SK-N-SH (cell line): Measurements from ENCODE around the gene PRR15L. TPM values are rescaled to one million over a fixed set of nuclear protein-coding genes. Genes with fewer than 3 reads are reported as not detected.

ENCODE experiments used
- CTCF ChIA-PET: fragments of 300-600, 350-600 bp; formaldehyde crosslinking; extraction: SDS; loops from one replicate; lab custom pipeline; 2021; lab: Yijun Ruan, JAX
- POLR2A ChIA-PET: fragments of 350-600 bp; sonication (Branson Sonifier 250); formaldehyde crosslinking; extraction: SDS; loops from one replicate; lab custom pipeline; 2020; ENCODE audit warnings: antibody characterized with exemption, inconsistent platforms; lab: Yijun Ruan, JAX
- DNase-seq: peaks from one replicate; pipeline ENCODE4 v3.0.0; 2012
- H2AFZ ChIP-seq: fragments of 200-600 bp; sonication (generic); 2 replicates; pipeline ENCODE4 v1.8.1; 2016; ENCODE audit warnings: antibody characterized with exemption, mild to moderate bottlenecking, low read depth
- H3F3A ChIP-seq: fragments of 200-600 bp; sonication (generic); replicated peaks from 2 replicates; pipeline ENCODE3; 2016; ENCODE audit warnings: antibody characterized with exemption, mild to moderate bottlenecking; ENCODE audit not compliant: insufficient read depth
- H3K27ac ChIP-seq, 2 experiments: fragments of 200-500 bp in 1 of 2; fragments of 200-600 bp in 1 of 2; sonication (Bioruptor generic) in 1 of 2; sonication (generic), shearing (Covaris generic) in 1 of 2; 2 replicates each; pipeline versions ENCODE4 v1.5.1 to v1.6.1; 2014 to 2016; ENCODE audit warnings: low read depth in 2 of 2, inconsistent platforms in 1 of 2, low read length in 1 of 2, mild to moderate bottlenecking in 1 of 2, mixed read lengths in 1 of 2
- H3K27me3 ChIP-seq: fragments of 200-600 bp; sonication (generic), shearing (Covaris generic); 2 replicates; pipeline ENCODE4 v1.6.1; 2016; ENCODE audit warnings: mixed run types; ENCODE audit not compliant: insufficient read depth
- H3K36me3 ChIP-seq, 2 experiments: fragments of 200-500 bp in 1 of 2; fragments of 200-600 bp in 1 of 2; sonication (Bioruptor generic) in 1 of 2; sonication (generic) in 1 of 2; replicated peaks in 1 of 2; 2 replicates each; pipeline versions ENCODE3 to v1.5.1; 2014 to 2016; ENCODE audit warnings: low read length in 1 of 2, mild to moderate bottlenecking in 1 of 2; ENCODE audit not compliant: insufficient read depth in 2 of 2, control insufficient read depth in 1 of 2
- H3K4me1 ChIP-seq, 2 experiments: fragments of 200-500 bp in 1 of 2; fragments of 200-600 bp in 1 of 2; sonication (Bioruptor generic) in 1 of 2; sonication (generic), shearing (Covaris generic) in 1 of 2; 2 replicates each; pipeline versions ENCODE4 v1.5.1 to v1.6.1; 2014 to 2016; ENCODE audit warnings: low read depth in 1 of 2, low read length in 1 of 2, mixed run types in 1 of 2; ENCODE audit not compliant: insufficient read depth in 2 of 2, control insufficient read depth in 1 of 2
- H3K4me2 ChIP-seq: fragments of 200-600 bp; sonication (generic), shearing (Covaris generic); 2 replicates; pipeline ENCODE4 v1.6.1; 2017; ENCODE audit warnings: mixed run types
- H3K4me3 ChIP-seq, 2 experiments: fragments of 200-500 bp in 1 of 2; fragments of 200-600 bp in 1 of 2; sonication (Bioruptor generic) in 1 of 2; sonication (generic), shearing (Covaris generic) in 1 of 2; 2 replicates each; pipeline versions ENCODE4 v1.5.1 to v1.8.1; 2014 to 2016; ENCODE audit warnings: low read depth in 2 of 2, inconsistent platforms in 1 of 2, low read length in 1 of 2, mild to moderate bottlenecking in 1 of 2, mixed read lengths in 1 of 2, moderate library complexity in 1 of 2
- H3K79me2 ChIP-seq: fragments of 200-600 bp; sonication (generic); 2 replicates; pipeline ENCODE4 v1.8.1; 2017; ENCODE audit warnings: mild to moderate bottlenecking; ENCODE audit not compliant: insufficient read depth
- H3K9ac ChIP-seq: fragments of 200-600 bp; sonication (generic); 2 replicates; pipeline ENCODE4 v1.6.1; 2017; ENCODE audit warnings: mixed run types
- H3K9me2 ChIP-seq: fragments of 200-600 bp; sonication (generic); 2 replicates; pipeline ENCODE4 v1.6.1; 2017; ENCODE audit warnings: mixed run types
- H3K9me3 ChIP-seq: fragments of 200-600 bp; sonication (generic); 2 replicates; pipeline ENCODE4 v1.6.1; 2017; ENCODE audit warnings: mixed run types, mild to moderate bottlenecking, moderate library complexity
- H4K20me1 ChIP-seq: fragments of 200-600 bp; sonication (generic); 2 replicates; pipeline ENCODE4 v1.6.1; 2017; ENCODE audit warnings: mild to moderate bottlenecking, mixed run types; ENCODE audit not compliant: insufficient read depth
- CTCF ChIP-seq: fragments of 200-600 bp; sonication (generic); IDR thresholded peaks from 2 replicates; pipeline ENCODE4 v1.6.1; 2017; ENCODE audit warnings: antibody characterized with exemption, mild to moderate bottlenecking, moderate library complexity
- EP300 ChIP-seq, 2 experiments: IDR thresholded peaks; 2 replicates each; pipeline versions ENCODE4 v1.4.0 to v1.6.1; 2012; ENCODE audit warnings: borderline replicate concordance in 1 of 2, low read depth in 1 of 2, low read length in 1 of 2
- EZH2phosphoT487 ChIP-seq: fragments of 200-600 bp; sonication (generic); IDR thresholded peaks from 2 replicates; pipeline ENCODE4 v1.6.1; 2017; ENCODE audit warnings: low read depth, mixed run types, mild to moderate bottlenecking, antibody characterized with exemption, moderate library complexity, borderline replicate concordance
- FOXM1 ChIP-seq: IDR thresholded peaks from 2 replicates; pipeline ENCODE4 v1.4.0; 2012; ENCODE audit warnings: low read depth, mild to moderate bottlenecking
- GATA2 ChIP-seq: sonication (generic); formaldehyde crosslinking; IDR thresholded peaks from 2 replicates; pipeline ENCODE4 v1.5.0; 2020; ENCODE audit warnings: mild to moderate bottlenecking, missing genetic modification reagents
- MAX ChIP-seq: IDR thresholded peaks from 2 replicates; pipeline ENCODE4 v1.4.0; 2012; ENCODE audit warnings: low read depth
- MXI1 ChIP-seq: IDR thresholded peaks from 2 replicates; pipeline ENCODE4 v1.6.1; 2012; ENCODE audit warnings: mild to moderate bottlenecking, low read depth, low read length, improper control_type of control experiment
- NFIC ChIP-seq: IDR thresholded peaks from 2 replicates; pipeline ENCODE4 v1.4.0; 2012; ENCODE audit warnings: borderline replicate concordance
- NRF1 ChIP-seq: IDR thresholded peaks from 2 replicates; pipeline ENCODE4 v1.6.1; 2012; ENCODE audit warnings: low read depth, mild to moderate bottlenecking, low read length
- RCOR1 ChIP-seq: fragments of 150-350 bp; IDR thresholded peaks from 2 replicates; pipeline ENCODE4 v1.6.1; 2017; ENCODE audit warnings: antibody characterized with exemption, low read length
- RXRA ChIP-seq: IDR thresholded peaks from 2 replicates; pipeline ENCODE4 v1.4.0; 2012; ENCODE audit warnings: low read depth, mild to moderate bottlenecking, borderline replicate concordance
- SIN3A ChIP-seq: IDR thresholded peaks from 2 replicates; pipeline ENCODE4 v1.6.1; 2012; ENCODE audit warnings: low read depth, mild to moderate bottlenecking, low read length, moderate library complexity, borderline replicate concordance
- TEAD4 ChIP-seq: IDR thresholded peaks from 2 replicates; pipeline ENCODE4 v1.4.0; 2012; ENCODE audit warnings: mild to moderate bottlenecking, borderline replicate concordance; ENCODE audit not compliant: insufficient read depth
- USF1 ChIP-seq: IDR thresholded peaks from 2 replicates; pipeline ENCODE4 v1.4.0; 2012; ENCODE audit warnings: low read depth, borderline replicate concordance
- USF2 ChIP-seq: fragments of 150-350 bp; IDR thresholded peaks from 2 replicates; pipeline ENCODE4 v1.6.1; 2017; ENCODE audit warnings: antibody characterized with exemption, low read length, low read depth, borderline replicate concordance
- YY1 ChIP-seq: IDR thresholded peaks from 2 replicates; pipeline ENCODE4 v1.4.0; 2012; ENCODE audit warnings: low read depth, mild to moderate bottlenecking
- ZBTB33 ChIP-seq: IDR thresholded peaks from 2 replicates; pipeline ENCODE4 v1.4.0; 2012; ENCODE audit warnings: low read depth, borderline replicate concordance
- WGBS: methylation state at CpG from one replicate; pipeline ENCODE4 v1.1.6; 2017; ENCODE audit warnings: low lambda C conversion rate; 5-methylcytosine and 5-hydroxymethylcytosine counted together
- polyA plus RNA-seq, 3 experiments: library from polyadenylated mRNA; depleted of rRNA; stranded (reverse); fragments of >200 nt; gene quantifications; 2 replicates each; pipeline ENCODE4 v1.2.3, GENCODE V29; 2012
- TF ChIP-seq, protein P1 (sequence below): fragments of 150-350 bp; IDR thresholded peaks from 2 replicates; pipeline ENCODE4 v1.6.1; 2016; ENCODE audit warnings: mild to moderate bottlenecking, low read depth, low read length

Gene PRR15L
- polyA plus RNA-seq, 1 of the 3 experiments (the other 2 are of a cell fraction), result not detected

GRCh38 chr17:47913050-47913449 lies 44.6 kb downstream of the PRR15L start:
- peaks cover 5% of the 10 kb centered on the region for H3F3A ChIP-seq
- H3K36me3 ChIP-seq, result peaks cover 3 to 9% of the 10 kb centered on the region in 2 experiments
- no peaks in the 10 kb centered on the region for H3K9me2 ChIP-seq
- no peaks in the 10 kb centered on the region for H3K79me2 ChIP-seq
- no peak overlapping the region for H3K4me3 ChIP-seq
- no peaks in the 10 kb centered on the region for H3K27me3 ChIP-seq
- no peak for DNase-seq
- H3K4me2 ChIP-seq, result no peak overlapping the region
- H3K27ac ChIP-seq, result no peak overlapping the region
- no peak overlapping the region for H3K9ac ChIP-seq
- no peaks in the 10 kb centered on the region for H3K4me1 ChIP-seq
- no peak overlapping the region for H2AFZ ChIP-seq
- TF ChIP-seq NRF1 (no peak), TEAD4 (no peak), ZBTB33 (no peak), EP300 (IDR thresholded peaks at IDR 0.05; ENCODE audit: borderline replicate concordance in 1 of 2, low read depth in 1 of 2, low read length in 1 of 2) (no peak), MAX (no peak), GATA2 (CRISPR knock-in tag) (no peak), CTCF (no peak), YY1 (no peak), SIN3A (no peak), NFIC (no peak), USF1 (no peak), MXI1 (no peak), FOXM1 (no peak), RXRA (no peak), RCOR1 (no peak), USF2 (no peak), EZH2phosphoT487 (no peak)
- TF ChIP-seq, protein P1, sequence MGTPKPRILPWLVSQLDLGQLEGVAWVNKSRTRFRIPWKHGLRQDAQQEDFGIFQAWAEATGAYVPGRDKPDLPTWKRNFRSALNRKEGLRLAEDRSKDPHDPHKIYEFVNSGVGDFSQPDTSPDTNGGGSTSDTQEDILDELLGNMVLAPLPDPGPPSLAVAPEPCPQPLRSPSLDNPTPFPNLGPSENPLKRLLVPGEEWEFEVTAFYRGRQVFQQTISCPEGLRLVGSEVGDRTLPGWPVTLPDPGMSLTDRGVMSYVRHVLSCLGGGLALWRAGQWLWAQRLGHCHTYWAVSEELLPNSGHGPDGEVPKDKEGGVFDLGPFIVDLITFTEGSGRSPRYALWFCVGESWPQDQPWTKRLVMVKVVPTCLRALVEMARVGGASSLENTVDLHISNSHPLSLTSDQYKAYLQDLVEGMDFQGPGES, result no peak
- ChIA-PET CTCF (interaction anchor here (0.7 kb wide), 1 partner anchor 249 kb away, joined by 3 read pairs; no protein-coding TSS in a partner anchor), POLR2A (no interaction called here)
- WGBS, result 92% methylated on average over 2 of the region's 2 CpGs
- H4K20me1 ChIP-seq, result no peaks in the 10 kb centered on the region
- H3K9me3 ChIP-seq, result no peaks in the 10 kb centered on the region
